ENCODE results near the gene CD6. TPM values are rescaled to one million over a fixed set of nuclear protein-coding genes. Genes with fewer than 3 reads are reported as not detected.

The CD6 gene
- total RNA-seq, 3 donors from 2014 or later (not counting 1 experiment from before 2014, with no cell fraction given): 18.9 to 111 (median 85.6) TPM

GRCh38 chr11:61037441-61038093, 66.1 kb downstream of the CD6 start:
- H3K4me1 Mint-ChIP-seq: peaks cover 10 to 13% of the 10 kb centered on the region in 2 donors
- H3K27ac ChIP-seq (ENCODE audit: low read length): no peak overlapping the region
- H3K4me3 Mint-ChIP-seq: no peak overlapping the region
- H3K27me3 Mint-ChIP-seq (ENCODE audit: low read depth in 2 of 2): no peaks in the 10 kb centered on the region
- no peaks in the 10 kb centered on the region for H3K36me3 ChIP-seq (ENCODE audit: control insufficient read depth, insufficient read depth, low read length)
- intact Hi-C loops (cut with micrococcal nuclease): no loop called here
- H3K27me3 ChIP-seq (ENCODE audit: control insufficient read depth, insufficient read depth, low read length): no peaks in the 10 kb centered on the region
- 45% methylated on average over 5 of the region's 5 CpGs for WGBS (ENCODE audit: insufficient coverage)
- peak overlapping the region in 1 of 2 donors; percentile 48 for H3K27ac Mint-ChIP-seq
- H3K4me3 ChIP-seq (ENCODE audit: low read length): no peak overlapping the region
- H3K4me1 ChIP-seq (ENCODE audit: control insufficient read depth, insufficient read depth, low read length): peaks cover 17% of the 10 kb centered on the region
- TF ChIP-seq, protein P1, sequence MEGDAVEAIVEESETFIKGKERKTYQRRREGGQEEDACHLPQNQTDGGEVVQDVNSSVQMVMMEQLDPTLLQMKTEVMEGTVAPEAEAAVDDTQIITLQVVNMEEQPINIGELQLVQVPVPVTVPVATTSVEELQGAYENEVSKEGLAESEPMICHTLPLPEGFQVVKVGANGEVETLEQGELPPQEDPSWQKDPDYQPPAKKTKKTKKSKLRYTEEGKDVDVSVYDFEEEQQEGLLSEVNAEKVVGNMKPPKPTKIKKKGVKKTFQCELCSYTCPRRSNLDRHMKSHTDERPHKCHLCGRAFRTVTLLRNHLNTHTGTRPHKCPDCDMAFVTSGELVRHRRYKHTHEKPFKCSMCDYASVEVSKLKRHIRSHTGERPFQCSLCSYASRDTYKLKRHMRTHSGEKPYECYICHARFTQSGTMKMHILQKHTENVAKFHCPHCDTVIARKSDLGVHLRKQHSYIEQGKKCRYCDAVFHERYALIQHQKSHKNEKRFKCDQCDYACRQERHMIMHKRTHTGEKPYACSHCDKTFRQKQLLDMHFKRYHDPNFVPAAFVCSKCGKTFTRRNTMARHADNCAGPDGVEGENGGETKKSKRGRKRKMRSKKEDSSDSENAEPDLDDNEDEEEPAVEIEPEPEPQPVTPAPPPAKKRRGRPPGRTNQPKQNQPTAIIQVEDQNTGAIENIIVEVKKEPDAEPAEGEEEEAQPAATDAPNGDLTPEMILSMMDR (IDR thresholded peaks at IDR 0.05): no peak
- no peaks in the 10 kb centered on the region for H3K9me3 Mint-ChIP-seq
- H3K9me3 ChIP-seq (ENCODE audit: control insufficient read depth, insufficient read depth, low read length): no peaks in the 10 kb centered on the region
- peak in 1 of 3 donors; percentile 29 for ATAC-seq
- no peaks in the 10 kb centered on the region for H3K36me3 Mint-ChIP-seq
- no peak for DNase-seq

DNA sequence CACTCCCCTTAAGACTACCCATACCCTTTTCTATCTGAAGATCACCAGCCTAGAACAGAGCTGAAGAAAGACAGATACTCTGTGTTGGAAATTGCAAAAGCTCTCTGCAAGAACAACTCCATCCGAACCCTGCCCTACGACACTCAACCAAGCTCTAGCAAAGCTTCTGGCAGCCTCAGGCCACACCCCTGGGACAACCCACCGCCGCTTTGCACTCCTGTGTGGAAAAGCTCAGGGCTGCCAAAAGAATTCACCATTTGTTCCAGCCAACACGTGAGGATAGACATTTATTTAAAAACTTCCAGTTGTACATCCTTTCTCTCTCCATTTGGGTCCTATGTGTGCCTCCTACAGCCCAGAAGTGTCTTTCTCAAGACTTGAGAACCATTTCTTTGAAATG, 68.4 kb downstream of the CD6 start:
- intact Hi-C loops (cut with micrococcal nuclease): no loop called here
- WGBS (ENCODE audit: insufficient coverage): 95% methylated on average over 5 of the region's 5 CpGs
- peaks cover 20% of the 10 kb centered on the region for H3K4me1 ChIP-seq (ENCODE audit: control insufficient read depth, insufficient read depth, low read length)
- H3K27me3 Mint-ChIP-seq (ENCODE audit: low read depth in 2 of 2): no peaks in the 10 kb centered on the region
- peaks cover 13 to 16% of the 10 kb centered on the region in 2 donors for H3K4me1 Mint-ChIP-seq
- H3K36me3 Mint-ChIP-seq: no peaks in the 10 kb centered on the region
- no peak overlapping the region for H3K4me3 Mint-ChIP-seq
- TF ChIP-seq, protein P1 (IDR thresholded peaks at IDR 0.05): no peak
- H3K27ac ChIP-seq (ENCODE audit: low read length): no peak overlapping the region
- H3K36me3 ChIP-seq (ENCODE audit: control insufficient read depth, insufficient read depth, low read length): no peaks in the 10 kb centered on the region
- no peaks in the 10 kb centered on the region for H3K9me3 Mint-ChIP-seq
- no peaks in the 10 kb centered on the region for H3K9me3 ChIP-seq (ENCODE audit: control insufficient read depth, insufficient read depth, low read length)
- H3K4me3 ChIP-seq (ENCODE audit: low read length): no peak overlapping the region
- ATAC-seq: no peak
- no peaks in the 10 kb centered on the region for H3K27me3 ChIP-seq (ENCODE audit: control insufficient read depth, insufficient read depth, low read length)
- no peak overlapping the region for H3K27ac Mint-ChIP-seq
- no peak for DNase-seq

- H3K27ac ChIP-seq (ENCODE audit: low read length): peak overlapping the region; percentile 65
- Mint-ChIP-seq H3K27ac (peak overlapping the region in 1 of 2 donors; percentile 61), H3K9me3 (no peaks in the 10 kb centered on the region), H3K4me3 (peak overlapping the region; percentile 37), H3K36me3 (no peaks in the 10 kb centered on the region), H3K4me1 (peaks cover 13 to 16% of the 10 kb centered on the region in 2 donors), H3K27me3 (ENCODE audit: low read depth in 2 of 2) (no peaks in the 10 kb centered on the region)
- WGBS (ENCODE audit: insufficient coverage): 17% methylated on average over 16 of the region's 16 CpGs
- H3K9me3 ChIP-seq (ENCODE audit: control insufficient read depth, insufficient read depth, low read length): no peaks in the 10 kb centered on the region
- ATAC-seq (peak; percentile 76 to 96 (median 85)), DNase-seq (peak in 1 of 2 donors; percentile 93)
- intact Hi-C loops (cut with micrococcal nuclease): no loop called here
- peaks cover 20% of the 10 kb centered on the region for H3K4me1 ChIP-seq (ENCODE audit: control insufficient read depth, insufficient read depth, low read length)
- TF ChIP-seq, protein P1 (IDR thresholded peaks at IDR 0.05): no peak
- no peaks in the 10 kb centered on the region for H3K36me3 ChIP-seq (ENCODE audit: control insufficient read depth, insufficient read depth, low read length)
- H3K4me3 ChIP-seq (ENCODE audit: low read length): no peak overlapping the region
- no peaks in the 10 kb centered on the region for H3K27me3 ChIP-seq (ENCODE audit: control insufficient read depth, insufficient read depth, low read length)
These were observed 70.5 kb downstream of the CD6 start for GRCh38 chr11:61041755-61042518.
